Nephron progenitor cell (in vitro differentiated cells): ENCODE measurements around the gene PTPRR.

ENCODE experiments used
- DNase-seq: peaks from one replicate; pipeline ENCODE4 v3.0.0; 2021
- H3K27ac Mint-ChIP-seq: 2 replicates; pipeline ENCODE4 v1.8.0; 2021; ENCODE audit warnings: mild to moderate bottlenecking, moderate library complexity, mixed read lengths
- H3K27me3 Mint-ChIP-seq: 2 replicates; pipeline ENCODE4 v1.8.0; 2021; ENCODE audit warnings: mild to moderate bottlenecking, low read depth, mixed read lengths; ENCODE audit not compliant: poor library complexity
- H3K36me3 Mint-ChIP-seq: 2 replicates; pipeline ENCODE4 v1.8.0; 2021; ENCODE audit warnings: low read depth, mixed read lengths
- H3K4me1 Mint-ChIP-seq: 2 replicates; pipeline ENCODE4 v1.8.0; 2021; ENCODE audit warnings: mixed read lengths
- H3K4me3 Mint-ChIP-seq: 2 replicates; pipeline ENCODE4 v1.8.0; 2021; ENCODE audit warnings: mild to moderate bottlenecking, moderate library complexity, mixed read lengths
- H3K9me3 Mint-ChIP-seq: 2 replicates; pipeline ENCODE4 v1.8.0; 2021; ENCODE audit warnings: mild to moderate bottlenecking, moderate library complexity, mixed read lengths
- TF ChIP-seq, protein P1 (sequence below): fragments of 200-600 bp; sonication (generic); IDR thresholded peaks from 2 replicates; pipeline ENCODE4 v1.5.0; 2021; ENCODE audit warnings: antibody characterized with exemption

Gene PTPRR

GRCh38 chr12:70733385-70733784 is 187.2 kb downstream of the PTPRR start:
- peaks cover 22% of the 10 kb centered on the region for H3K9me3 Mint-ChIP-seq
- DNase-seq: peak; percentile 21

GRCh38 chr12:70732287-70732686 is 188.3 kb downstream of the PTPRR start:
- TF ChIP-seq, protein P1, sequence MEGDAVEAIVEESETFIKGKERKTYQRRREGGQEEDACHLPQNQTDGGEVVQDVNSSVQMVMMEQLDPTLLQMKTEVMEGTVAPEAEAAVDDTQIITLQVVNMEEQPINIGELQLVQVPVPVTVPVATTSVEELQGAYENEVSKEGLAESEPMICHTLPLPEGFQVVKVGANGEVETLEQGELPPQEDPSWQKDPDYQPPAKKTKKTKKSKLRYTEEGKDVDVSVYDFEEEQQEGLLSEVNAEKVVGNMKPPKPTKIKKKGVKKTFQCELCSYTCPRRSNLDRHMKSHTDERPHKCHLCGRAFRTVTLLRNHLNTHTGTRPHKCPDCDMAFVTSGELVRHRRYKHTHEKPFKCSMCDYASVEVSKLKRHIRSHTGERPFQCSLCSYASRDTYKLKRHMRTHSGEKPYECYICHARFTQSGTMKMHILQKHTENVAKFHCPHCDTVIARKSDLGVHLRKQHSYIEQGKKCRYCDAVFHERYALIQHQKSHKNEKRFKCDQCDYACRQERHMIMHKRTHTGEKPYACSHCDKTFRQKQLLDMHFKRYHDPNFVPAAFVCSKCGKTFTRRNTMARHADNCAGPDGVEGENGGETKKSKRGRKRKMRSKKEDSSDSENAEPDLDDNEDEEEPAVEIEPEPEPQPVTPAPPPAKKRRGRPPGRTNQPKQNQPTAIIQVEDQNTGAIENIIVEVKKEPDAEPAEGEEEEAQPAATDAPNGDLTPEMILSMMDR: no peak
- no peak overlapping the region for H3K4me3 Mint-ChIP-seq
- DNase-seq: no peak
- peaks cover 22% of the 10 kb centered on the region for H3K9me3 Mint-ChIP-seq
- peaks cover 14% of the 10 kb centered on the region for H3K36me3 Mint-ChIP-seq
- H3K27ac Mint-ChIP-seq: no peak overlapping the region
- peaks cover 17% of the 10 kb centered on the region for H3K27me3 Mint-ChIP-seq
- H3K4me1 Mint-ChIP-seq: peaks cover 11% of the 10 kb centered on the region

More at GRCh38 chr12:70733385-70733784, 187.2 kb downstream of the PTPRR start:
- no peak overlapping the region for H3K27ac Mint-ChIP-seq
- H3K4me3 Mint-ChIP-seq: no peak overlapping the region
- H3K4me1 Mint-ChIP-seq: peaks cover 11% of the 10 kb centered on the region
- peaks cover 14% of the 10 kb centered on the region for H3K36me3 Mint-ChIP-seq
- TF ChIP-seq, protein P1: peak; percentile 70
- peaks cover 21% of the 10 kb centered on the region for H3K27me3 Mint-ChIP-seq

DNA sequence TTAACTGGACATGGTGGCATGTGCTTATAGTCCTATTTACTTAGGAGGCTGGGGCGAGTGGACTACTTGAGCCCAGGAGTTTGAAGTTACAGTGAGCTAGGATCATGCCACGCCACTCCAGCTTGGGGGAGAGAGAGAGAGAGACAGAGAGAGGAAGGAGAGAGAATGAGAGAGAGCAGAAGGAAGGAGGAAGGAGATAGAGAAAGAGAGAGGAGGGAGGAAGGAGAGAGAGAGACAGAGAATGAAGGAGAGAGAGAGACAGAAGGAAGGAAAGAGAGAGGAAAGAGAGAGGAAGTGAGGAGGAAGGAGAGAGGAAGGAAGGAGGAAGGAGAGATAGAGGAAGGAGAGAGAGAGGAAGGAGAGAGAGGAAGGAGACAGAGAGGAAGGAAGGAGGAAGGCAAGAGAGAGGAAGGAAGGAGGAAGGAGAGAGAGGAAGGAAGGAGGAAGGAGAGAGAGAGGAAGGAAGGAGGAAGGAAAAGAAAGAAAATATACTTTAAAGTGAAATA is 189.8 kb downstream of the PTPRR start:
- Mint-ChIP-seq H3K4me1 (peaks cover 11% of the 10 kb centered on the region), H3K9me3 (peaks cover 15% of the 10 kb centered on the region), H3K27me3 (peaks cover 10% of the 10 kb centered on the region), H3K4me3 (no peak overlapping the region), H3K27ac (no peak overlapping the region), H3K36me3 (peaks cover 9% of the 10 kb centered on the region)
- no peak for DNase-seq
- TF ChIP-seq, protein P1: no peak

- Mint-ChIP-seq H3K4me1 (peaks cover 24% of the 10 kb centered on the region), H3K4me3 (no peak overlapping the region), H3K9me3 (no peaks in the 10 kb centered on the region), H3K27me3 (peaks cover 4% of the 10 kb centered on the region), H3K27ac (no peak overlapping the region), H3K36me3 (no peaks in the 10 kb centered on the region)
- no peak for DNase-seq
- TF ChIP-seq, protein P1: peak; percentile 10
Measured at GRCh38 chr12:70724444-70724843, 196.1 kb downstream of the PTPRR start.

DNA sequence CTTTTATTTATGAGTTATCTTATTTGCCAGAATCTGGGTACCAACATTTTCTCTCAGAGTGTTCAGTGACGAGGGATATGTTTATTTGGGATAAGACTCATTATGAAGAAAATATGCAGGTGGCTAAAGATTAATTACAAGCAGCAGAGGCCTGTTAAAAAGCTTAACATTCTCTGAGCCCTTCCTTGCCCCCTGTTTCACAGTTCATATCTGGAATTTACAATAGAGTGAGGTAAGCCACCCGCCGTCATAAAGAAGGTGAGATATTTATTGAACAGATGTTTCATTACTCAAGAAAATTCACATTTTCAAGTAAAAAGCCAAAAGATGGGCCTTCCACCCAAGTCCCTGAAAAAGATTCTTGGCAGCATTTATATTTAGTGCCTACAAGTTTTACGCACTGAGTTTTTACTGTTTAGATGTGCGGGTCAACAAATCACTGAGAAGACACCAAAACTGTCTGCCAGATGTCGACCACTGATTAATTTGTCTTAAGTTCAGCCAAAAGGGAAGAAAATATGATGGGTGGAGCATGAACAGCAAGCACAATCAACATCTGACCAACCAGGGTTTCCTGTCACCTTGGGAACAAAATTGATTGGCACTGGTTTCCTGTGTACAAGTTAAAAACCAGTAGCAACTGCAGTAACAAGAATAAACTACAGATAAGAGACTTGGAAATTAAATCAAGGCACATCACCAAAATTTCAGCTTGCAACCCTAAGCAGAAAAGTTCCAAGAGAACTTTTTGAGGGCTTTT is 197.8 kb downstream of the PTPRR start:
- Mint-ChIP-seq H3K4me3 (no peak overlapping the region), H3K36me3 (no peaks in the 10 kb centered on the region), H3K27me3 (peaks cover 9% of the 10 kb centered on the region), H3K4me1 (peaks cover 24% of the 10 kb centered on the region), H3K9me3 (no peaks in the 10 kb centered on the region), H3K27ac (no peak overlapping the region)
- TF ChIP-seq, protein P1: no peak
- no peak for DNase-seq
